ENCODE measurements around the gene RELA.
"Not testable (repeated sequence)": the region's sequence is repeated elsewhere in the genome, so short reads cannot be mapped to it uniquely, and the experiment has no call there.

RELA gene

GRCh38 chr11:65662799-65663638, at the start of gene RELA:
Gene RELA, minus strand, starts transcription at chr11:65662916. Its CDS starts 84 bp downstream, at chr11:65662832.
- peak; percentile 79 to 82 for DNase-seq (ENCODE audit: low read depth in 2 of 2)

GRCh38 chr11:65711785-65712632, 49.3 kb upstream of the RELA start, which contains the start of gene KAT5:
Gene KAT5, plus strand, starts transcription at chr11:65712252. Its CDS starts 16 bp downstream, at chr11:65712268.
- DNase-seq (ENCODE audit: low read depth in 2 of 2): peak; percentile 96 to 99

- no peak for DNase-seq (ENCODE audit: low read depth in 2 of 2)
Measured at GRCh38 chr11:65710421-65710820, 47.7 kb upstream of the RELA start.

GRCh38 chr11:65709661-65710060, 46.9 kb upstream of the RELA start:
- no peak for DNase-seq (ENCODE audit: low read depth in 2 of 2)

- no peak for DNase-seq (ENCODE audit: low read depth in 2 of 2)
Measured at GRCh38 chr11:65708451-65708850, 45.7 kb upstream of the RELA start.

GRCh38 chr11:65707002-65707401, 44.3 kb upstream of the RELA start:
- DNase-seq (ENCODE audit: low read depth in 2 of 2): not testable (repeated sequence)

- peak; percentile 48 to 76 for DNase-seq (ENCODE audit: low read depth in 2 of 2)
Measured at GRCh38 chr11:65706303-65706763, 43.6 kb upstream of the RELA start.

GRCh38 chr11:65703846-65704245, 41.1 kb upstream of the RELA start:
- no peak for DNase-seq (ENCODE audit: low read depth in 2 of 2)

- DNase-seq (ENCODE audit: low read depth in 2 of 2): no peak
Measured at GRCh38 chr11:65701686-65702085, 39.0 kb upstream of the RELA start.

GRCh38 chr11:65700399-65700798, 37.7 kb upstream of the RELA start:
- DNase-seq (ENCODE audit: low read depth in 2 of 2): no peak

GRCh38 chr11:65699306-65699705, 36.6 kb upstream of the RELA start:
- DNase-seq (ENCODE audit: low read depth in 2 of 2): no peak

GRCh38 chr11:65698205-65698604, 35.5 kb upstream of the RELA start:
- no peak for DNase-seq (ENCODE audit: low read depth in 2 of 2)

- DNase-seq (ENCODE audit: low read depth in 2 of 2): no peak
Measured at GRCh38 chr11:65696802-65697552, 34.3 kb upstream of the RELA start.

GRCh38 chr11:65695459-65696241, 32.9 kb upstream of the RELA start:
- no peak for DNase-seq (ENCODE audit: low read depth in 2 of 2)

- DNase-seq (ENCODE audit: low read depth in 2 of 2): no peak
Measured at GRCh38 chr11:65692367-65692766, 29.7 kb upstream of the RELA start.

GRCh38 chr11:65691847-65692246, 29.1 kb upstream of the RELA start:
- DNase-seq (ENCODE audit: low read depth in 2 of 2): not testable (repeated sequence)

- no peak for DNase-seq (ENCODE audit: low read depth in 2 of 2)
Measured at GRCh38 chr11:65685981-65686380, 23.3 kb upstream of the RELA start.

GRCh38 chr11:65683480-65683879, 20.8 kb upstream of the RELA start:
- not testable (repeated sequence) for DNase-seq (ENCODE audit: low read depth in 2 of 2)

- no peak for DNase-seq (ENCODE audit: low read depth in 2 of 2)
Measured at GRCh38 chr11:65680192-65680743, 17.6 kb upstream of the RELA start.

GRCh38 chr11:65672982-65673381, 10.3 kb upstream of the RELA start:
- no peak for DNase-seq (ENCODE audit: low read depth in 2 of 2)

Measured in stimulated activated CD4-positive, alpha-beta T cell treated with anti-CD3 and anti-CD28 coated beads, Interleukin-12 subunit alpha, Interleukin-12 subunit beta, amount 100 ng/mL, for 24 hours (primary cell).